ENCODE measurements around the gene PTPRH. TPM values are rescaled to one million over a fixed set of nuclear protein-coding genes. Genes with fewer than 3 reads are reported as not detected.

Gene PTPRH
- total and polyA plus RNA-seq, 9 of the 15 experiments (the other 6 are each of a cell fraction or from before 2014, with no cell fraction given) = 0.87 to 34.3 (median 22.7) TPM

- TF ChIP-seq MGA (IDR thresholded peaks at IDR 0.05) (peak; percentile 22; the same call in 1 of the 2 replicates), ZFP30 (CRISPR knock-in tag; IDR thresholded peaks at IDR 0.05; ENCODE audit: borderline replicate concordance) (no peak), PRDM10 (IDR thresholded peaks at IDR 0.05; ENCODE audit: partially characterized antibody) (peak; percentile 17), PHF20 (IDR thresholded peaks at IDR 0.05; ENCODE audit: partially characterized antibody) (no peak), EP400 (IDR thresholded peaks at IDR 0.05) (peak; percentile 72), DPF2 (IDR thresholded peaks at IDR 0.05) (peak; percentile 94), BHLHE40 (IDR thresholded peaks at IDR 0.05; ENCODE audit: low read length) (peak; percentile 9; the same call in 1 of the 2 replicates), BRD4 (IDR thresholded peaks at IDR 0.05) (no peak), ZNF778 (CRISPR knock-in tag; IDR thresholded peaks at IDR 0.05) (no peak), MTA3 (IDR thresholded peaks at IDR 0.05; ENCODE audit: borderline replicate concordance) (peak; percentile 85)
Measured at GRCh38 chr19:55206664-55207500, 2.4 kb downstream of the PTPRH start (continued).

All from K562 (cell line).